CD4-positive, alpha-beta memory T cell (primary cell): Measurements from ENCODE around the gene TUT1. TPM values are rescaled to one million over a fixed set of nuclear protein-coding genes. Genes with fewer than 3 reads are reported as not detected.
A peak's percentile ranks its signal among the peaks of the same experiment; 100 is the strongest.

Experiments
- CTCF ChIA-PET: fragments of 350-600 bp; sonication (Branson Sonifier 250); formaldehyde crosslinking; loops from one replicate; lab custom pipeline; 2021; ENCODE audit warnings: inconsistent platforms; ENCODE audit not compliant: partially characterized antibody; lab: Charles Lee
- POLR2A ChIA-PET: fragments of 350-600 bp; sonication (Branson Sonifier 250); formaldehyde crosslinking; loops from one replicate; lab custom pipeline; 2021; ENCODE audit not compliant: partially characterized antibody; lab: Charles Lee
- DNase-seq, 5 donors: peaks; one replicate each; pipeline versions ENCODE4 v3.0.0 to v3.0.0-alpha.2; 2020 to 2022; ENCODE audit warnings: mixed read lengths in 1 of 5
- H3K27ac ChIP-seq: one replicate; pipeline ENCODE4 v1.7.0; 2013; ENCODE audit warnings: low read depth, low read length
- H3K27me3 ChIP-seq: 2 replicates; pipeline ENCODE4 v1.7.0; 2013; ENCODE audit warnings: mild to moderate bottlenecking, low read length, moderate library complexity; ENCODE audit not compliant: insufficient read depth
- H3K36me3 ChIP-seq: 2 replicates; pipeline ENCODE4 v1.7.0; 2013; ENCODE audit warnings: mild to moderate bottlenecking, low read length, moderate library complexity; ENCODE audit not compliant: insufficient read depth
- H3K4me1 ChIP-seq: 2 replicates; pipeline ENCODE4 v1.7.0; 2013; ENCODE audit warnings: mild to moderate bottlenecking, low read length, moderate library complexity; ENCODE audit not compliant: insufficient read depth
- H3K4me3 ChIP-seq, 2 donors: one replicate each; pipeline ENCODE4 v1.7.0; 2013; ENCODE audit warnings: low read length in 2 of 2, mild to moderate bottlenecking in 1 of 2
- H3K9me3 ChIP-seq, 2 donors: one replicate each; pipeline ENCODE4 v1.7.0; 2013; ENCODE audit warnings: low read length in 2 of 2, control low read depth in 1 of 2; ENCODE audit not compliant: control insufficient read depth in 1 of 2
- H3K27ac Mint-ChIP-seq, 7 donors: one replicate each; pipeline ENCODE4 v1.8.0; 2020 to 2021; ENCODE audit warnings: mixed read lengths in 7 of 7, mild to moderate bottlenecking in 6 of 7, inconsistent platforms in 3 of 7, moderate library complexity in 3 of 7
- H3K27me3 Mint-ChIP-seq, 2 donors: one replicate each; pipeline ENCODE4 v1.8.0; 2020 to 2021; ENCODE audit warnings: mixed read lengths in 2 of 2
- H3K36me3 Mint-ChIP-seq, 2 donors: one replicate each; pipeline ENCODE4 v1.8.0; 2020 to 2021; ENCODE audit warnings: mixed read lengths in 2 of 2, inconsistent platforms in 1 of 2, mild to moderate bottlenecking in 1 of 2
- H3K4me1 Mint-ChIP-seq, 4 donors: one replicate each; pipeline ENCODE4 v1.8.0; 2020 to 2021; ENCODE audit warnings: mixed read lengths in 4 of 4, mild to moderate bottlenecking in 1 of 4
- H3K4me3 Mint-ChIP-seq, 8 donors: one replicate each; pipeline ENCODE4 v1.8.0; 2020 to 2021; ENCODE audit warnings: mixed read lengths in 8 of 8, mild to moderate bottlenecking in 7 of 8, moderate library complexity in 6 of 8, inconsistent platforms in 3 of 8
- H3K9me3 Mint-ChIP-seq, 8 donors: one replicate each; pipeline ENCODE4 v1.8.0; 2020 to 2021; ENCODE audit warnings: mixed read lengths in 8 of 8, mild to moderate bottlenecking in 5 of 8, inconsistent platforms in 3 of 8, moderate library complexity in 1 of 8
- intact Hi-C: fragments of 100-400 bp; cut with micrococcal nuclease; formaldehyde crosslinking; loops from one replicate; pipeline ENCODE4 v1.15.1; 2023
- polyA plus RNA-seq, 2 donors: library from polyadenylated mRNA; unstranded; fragments of 300-500 nt; fragmentation: Illumina TruSeq; gene quantifications; one replicate each; pipeline ENCODE4 v1.2.3, GENCODE V29; 2021
- total RNA-seq, 2 experiments: library from RNA; stranded (reverse); gene quantifications; one replicate each; pipeline ENCODE4 v1.2.3, GENCODE V29; 2021

TUT1 gene
- total and polyA plus RNA-seq, 4 experiments from 2014 or later = 14.6 to 38.1 (median 28.7) TPM

DNA sequence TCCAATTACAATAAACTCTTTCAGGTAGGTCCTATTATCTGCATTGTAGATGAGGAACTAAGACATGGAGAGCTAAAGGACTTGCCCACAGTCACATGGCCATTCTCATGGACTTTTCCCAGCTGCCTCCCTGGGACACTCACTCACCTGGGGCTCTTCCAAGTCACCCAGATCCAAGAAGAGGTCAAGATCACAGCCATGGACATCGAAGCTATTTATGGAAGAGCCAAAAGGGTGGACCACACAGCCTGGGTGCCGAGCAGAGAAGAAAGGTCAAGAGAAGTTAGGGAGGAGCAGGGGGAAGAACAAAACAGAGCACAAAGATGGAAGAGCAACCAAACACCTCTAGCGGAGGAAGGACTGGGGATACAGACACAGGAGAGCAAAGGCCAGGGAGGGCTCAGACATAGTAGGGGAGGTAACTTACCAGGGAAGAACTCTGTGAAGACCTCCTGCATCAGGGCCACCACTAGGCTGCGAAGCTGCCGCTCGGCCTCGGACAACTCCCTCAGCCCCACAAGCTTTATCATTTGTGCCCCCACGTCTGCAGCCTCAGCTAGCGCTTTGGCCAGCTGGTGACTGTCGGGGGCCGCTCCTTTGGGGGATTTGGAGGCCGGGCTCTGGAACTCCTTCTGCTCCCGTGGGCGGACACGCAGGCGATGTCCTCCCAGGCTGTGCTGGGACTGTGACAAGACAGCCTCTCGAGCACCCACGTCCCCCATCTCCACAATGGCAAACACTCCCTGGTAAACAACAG, 10.2 kb downstream of the TUT1 start:
- Histone ChIP-seq H3K4me1 (no peaks in the 10 kb centered on the region), H3K27ac (no peak overlapping the region), H3K4me3 (no peak overlapping the region), H3K36me3 (peaks cover 45% of the 10 kb centered on the region), H3K27me3 (no peaks in the 10 kb centered on the region), H3K9me3 (no peaks in the 10 kb centered on the region)
- DNase-seq = no peak
- peaks cover 18 to 31% of the 10 kb centered on the region in 2 donors for H3K36me3 Mint-ChIP-seq
- POLR2A ChIA-PET = no interaction called here
- CTCF ChIA-PET = interaction anchor here (0.6 to 1.4 kb wide), 3 partner anchors 8 to 29 kb away, joined by 3 to 4 read pairs (median 3); no protein-coding TSS in a partner anchor
- H3K27me3 Mint-ChIP-seq = no peaks in the 10 kb centered on the region
- intact Hi-C loops = no loop called here
- H3K4me1 Mint-ChIP-seq = peaks cover 0 to 7% (median 6%) of the 10 kb centered on the region in 4 donors
- peak overlapping the region in 2 of 7 donors; percentile 57 to 60 for H3K27ac Mint-ChIP-seq
- no peak overlapping the region for H3K4me3 Mint-ChIP-seq
- no peaks in the 10 kb centered on the region for H3K9me3 Mint-ChIP-seq

DNA sequence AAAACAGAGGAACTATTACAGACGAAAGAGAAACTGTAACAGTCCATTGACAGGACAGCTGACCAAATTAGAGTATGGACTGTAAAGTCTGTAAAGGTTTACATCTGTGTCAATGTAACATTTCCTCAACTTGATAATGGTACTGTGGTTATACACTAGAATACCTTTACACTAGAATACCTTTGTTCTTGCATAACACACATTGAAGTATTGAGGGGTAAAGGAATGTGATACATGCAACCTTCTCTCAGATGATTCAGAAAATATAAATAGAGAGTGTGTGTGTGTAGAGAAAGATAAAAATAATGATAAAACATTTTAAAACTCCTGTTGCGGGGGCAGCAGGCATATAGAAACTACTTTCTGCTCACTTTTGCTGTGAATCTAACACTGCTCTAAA, 12.1 kb downstream of the TUT1 start:
- Mint-ChIP-seq H3K9me3 (no peaks in the 10 kb centered on the region), H3K4me3 (no peak overlapping the region), H3K36me3 (peaks cover 18 to 38% of the 10 kb centered on the region in 2 donors), H3K27me3 (no peaks in the 10 kb centered on the region), H3K27ac (no peak overlapping the region), H3K4me1 (peaks cover 9 to 19% (median 13%) of the 10 kb centered on the region in 4 donors)
- POLR2A ChIA-PET = interaction anchor here (1.0 to 3.2 kb wide), 3 partner anchors 12 to 130 kb away, joined by 3 to 15 read pairs (median 6); partner anchors contain the start of genes C11orf98, CSKMT and TUT1
- intact Hi-C loops = no loop called here
- Histone ChIP-seq H3K27me3 (no peaks in the 10 kb centered on the region), H3K9me3 (no peaks in the 10 kb centered on the region), H3K4me1 (peaks cover 11% of the 10 kb centered on the region), H3K4me3 (no peak overlapping the region), H3K27ac (no peak overlapping the region), H3K36me3 (peaks cover 40% of the 10 kb centered on the region)
- DNase-seq = no peak
- CTCF ChIA-PET = interaction anchor here (1.2 to 1.6 kb wide), 3 partner anchors 12 to 155 kb away, joined by 3 to 6 read pairs (median 3); partner anchors contain the start of gene TUT1

GRCh38 chr11:62578541-62578940, 12.8 kb downstream of the TUT1 start:
- DNase-seq = no peak
- peak overlapping the region in 1 of 7 donors; percentile 53 for H3K27ac Mint-ChIP-seq
- no peaks in the 10 kb centered on the region for H3K27me3 Mint-ChIP-seq
- no peak overlapping the region for H3K4me3 Mint-ChIP-seq
- Histone ChIP-seq H3K36me3 (peaks cover 38% of the 10 kb centered on the region), H3K27me3 (no peaks in the 10 kb centered on the region), H3K27ac (no peak overlapping the region), H3K4me3 (no peak overlapping the region), H3K9me3 (no peaks in the 10 kb centered on the region), H3K4me1 (peaks cover 12% of the 10 kb centered on the region)
- H3K9me3 Mint-ChIP-seq = no peaks in the 10 kb centered on the region
- H3K36me3 Mint-ChIP-seq = peaks cover 18 to 41% of the 10 kb centered on the region in 2 donors
- peaks cover 12 to 22% (median 15%) of the 10 kb centered on the region in 4 donors for H3K4me1 Mint-ChIP-seq
- intact Hi-C loops = no loop called here
- POLR2A ChIA-PET = interaction anchor here (1.0 to 3.2 kb wide), 3 partner anchors 13 to 130 kb away, joined by 3 to 15 read pairs (median 6); partner anchors contain the start of genes C11orf98, CSKMT and TUT1
- CTCF ChIA-PET = interaction anchor here (1.2 to 1.6 kb wide), 4 partner anchors 13 to 191 kb away, joined by 3 to 6 read pairs (median 4); partner anchors contain the start of gene TUT1

DNA sequence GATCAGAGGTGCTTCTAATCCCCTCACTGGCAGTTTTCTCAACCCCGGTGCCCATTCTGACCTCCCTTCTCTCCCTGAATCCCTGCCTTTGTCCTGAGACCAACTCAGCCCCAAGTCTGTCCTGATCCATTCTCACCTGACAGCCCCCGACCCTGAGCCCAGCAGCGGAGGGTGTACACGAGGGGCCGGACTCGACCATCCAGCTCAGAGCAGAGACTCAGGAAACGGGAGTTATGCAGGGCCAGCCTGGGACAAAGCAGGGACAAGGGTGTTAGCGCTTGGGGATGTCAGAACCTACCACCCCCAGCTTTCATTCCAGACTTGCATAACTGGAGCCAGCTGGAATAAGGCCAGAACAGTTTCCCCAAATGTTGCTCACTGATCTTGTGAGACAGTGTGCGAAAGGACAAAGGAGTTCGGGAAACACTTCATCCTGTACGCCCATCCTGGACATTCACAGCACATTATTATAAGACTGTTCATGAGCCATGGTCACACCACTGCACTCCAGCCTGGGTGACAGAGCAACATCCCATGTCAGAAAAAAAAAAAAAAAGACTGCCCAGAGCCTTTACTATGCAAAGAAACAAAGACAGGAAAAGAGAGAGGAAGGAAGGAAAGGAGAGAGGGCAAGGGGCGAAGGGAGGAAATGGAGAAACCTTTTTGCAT, 14.1 kb downstream of the TUT1 start:
- no peaks in the 10 kb centered on the region for H3K27me3 Mint-ChIP-seq
- H3K9me3 ChIP-seq = no peaks in the 10 kb centered on the region
- H3K4me1 ChIP-seq = peaks cover 21% of the 10 kb centered on the region
- H3K27ac Mint-ChIP-seq = peak overlapping the region in 1 of 7 donors; percentile 52
- H3K36me3 Mint-ChIP-seq = peaks cover 24 to 54% of the 10 kb centered on the region in 2 donors
- no peak overlapping the region for H3K27ac ChIP-seq
- H3K27me3 ChIP-seq = no peaks in the 10 kb centered on the region
- peaks cover 36% of the 10 kb centered on the region for H3K36me3 ChIP-seq
- intact Hi-C loops = no loop called here
- H3K4me3 ChIP-seq = no peak overlapping the region
- H3K4me3 Mint-ChIP-seq = no peak overlapping the region
- peaks cover 20 to 34% (median 26%) of the 10 kb centered on the region in 4 donors for H3K4me1 Mint-ChIP-seq
- DNase-seq = no peak
- ChIA-PET CTCF (interaction anchor here (1.2 to 1.8 kb wide), 4 partner anchors 17 to 192 kb away, joined by 3 to 4 read pairs (median 4); no protein-coding TSS in a partner anchor), POLR2A (interaction anchor here (0.5 to 5.4 kb wide), 5 partner anchors 14 to 126 kb away, joined by 3 to 114 read pairs (median 4); partner anchors contain the start of genes C11orf98, CSKMT, MTA2 and TUT1)
- no peaks in the 10 kb centered on the region for H3K9me3 Mint-ChIP-seq

DNA sequence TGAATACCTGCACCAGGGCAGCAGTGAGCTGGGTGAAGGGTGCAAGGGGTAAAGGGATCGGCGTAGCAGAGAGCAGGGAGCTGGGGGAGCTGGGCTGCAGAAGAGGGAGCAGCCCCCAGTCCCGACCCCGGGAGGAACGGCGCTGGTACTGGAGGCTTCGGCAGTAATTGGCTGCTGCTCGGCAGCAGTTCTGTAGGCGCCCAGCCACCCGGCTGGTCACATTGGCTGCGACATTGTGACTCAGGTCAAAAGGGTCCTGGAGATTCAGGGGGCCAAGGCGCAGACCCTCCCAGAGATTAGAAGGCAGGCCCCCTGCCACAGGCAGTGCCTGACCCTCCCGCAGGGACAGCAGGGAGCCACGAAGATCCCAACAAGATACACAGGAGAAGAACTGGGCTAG, 15.5 kb downstream of the TUT1 start:
- Mint-ChIP-seq H3K4me1 (peaks cover 26 to 47% (median 36%) of the 10 kb centered on the region in 4 donors), H3K9me3 (no peaks in the 10 kb centered on the region), H3K4me3 (peak overlapping the region in 4 of 8 donors; percentile 81 to 98 (median 95)), H3K27me3 (no peaks in the 10 kb centered on the region), H3K36me3 (peaks cover 34 to 59% of the 10 kb centered on the region in 2 donors), H3K27ac (peak overlapping the region in 3 of 7 donors; percentile 27 to 77 (median 60))
- Histone ChIP-seq H3K27ac (no peak overlapping the region), H3K9me3 (no peaks in the 10 kb centered on the region), H3K4me1 (peaks cover 34% of the 10 kb centered on the region), H3K36me3 (peaks cover 42% of the 10 kb centered on the region), H3K27me3 (no peaks in the 10 kb centered on the region), H3K4me3 (no peak overlapping the region)
- ChIA-PET POLR2A (interaction anchor here (1.6 to 5.4 kb wide), 5 partner anchors 16 to 265 kb away, joined by 4 to 114 read pairs (median 25); partner anchors contain the start of genes C11orf98, CSKMT, INTS5 and TUT1), CTCF (interaction anchor here (1.8 to 2.8 kb wide), 5 partner anchors 12 to 151 kb away, joined by 4 to 15 read pairs (median 7); partner anchors contain the start of gene TUT1)
- DNase-seq = no peak
- intact Hi-C loops = loop anchor here (2.0 kb wide), 2 partner anchors 37 to 305 kb away; partner anchors contain the start of genes EML3, ROM1 and SLC3A2

DNA sequence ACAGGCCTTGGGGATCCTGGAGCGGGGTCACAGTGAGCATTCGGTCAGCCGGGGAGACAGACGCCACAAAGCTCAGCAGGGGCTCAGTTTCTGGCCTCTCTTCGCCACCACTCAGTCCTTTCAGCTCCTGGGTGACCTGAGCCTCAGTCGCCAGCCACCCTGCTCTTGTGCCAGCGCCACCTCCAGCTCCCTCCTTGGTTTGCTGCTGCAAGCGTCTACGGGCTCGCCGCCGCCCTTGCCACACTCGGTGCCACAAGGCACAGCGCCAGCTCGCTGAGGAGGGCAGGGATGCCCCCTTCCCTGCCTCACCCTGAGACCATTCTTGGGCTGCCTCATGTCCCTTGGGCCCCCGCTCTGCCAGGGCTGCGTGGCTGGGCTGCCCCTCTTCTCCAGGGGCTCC, 16.2 kb downstream of the TUT1 start:
- ChIA-PET POLR2A (interaction anchor here (1.6 to 6.6 kb wide), 12 partner anchors 13 to 307 kb away, joined by 7 to 120 read pairs (median 21); partner anchors contain the start of genes AHNAK, C11orf98, CSKMT and INTS5), CTCF (interaction anchor here (0.7 to 2.8 kb wide), 5 partner anchors 13 to 151 kb away, joined by 3 to 15 read pairs (median 7); partner anchors contain the start of genes C11orf98 and TUT1)
- Histone ChIP-seq H3K27me3 (no peaks in the 10 kb centered on the region), H3K36me3 (peaks cover 47% of the 10 kb centered on the region), H3K4me1 (peaks cover 38% of the 10 kb centered on the region), H3K4me3 (peak overlapping the region in 1 of 2 donors; percentile 89), H3K9me3 (no peaks in the 10 kb centered on the region), H3K27ac (no peak overlapping the region)
- H3K4me1 Mint-ChIP-seq = peaks cover 29 to 53% (median 40%) of the 10 kb centered on the region in 4 donors
- peak overlapping the region in 5 of 7 donors; percentile 94 to 98 (median 95) for H3K27ac Mint-ChIP-seq
- H3K27me3 Mint-ChIP-seq = no peaks in the 10 kb centered on the region
- H3K36me3 Mint-ChIP-seq = peaks cover 36 to 62% of the 10 kb centered on the region in 2 donors
- no peaks in the 10 kb centered on the region for H3K9me3 Mint-ChIP-seq
- no peak for DNase-seq
- intact Hi-C loops = loop anchor here (2.0 kb wide), 2 partner anchors 38 to 306 kb away; partner anchors contain the start of genes EML3, ROM1 and SLC3A2
- H3K4me3 Mint-ChIP-seq = peak overlapping the region in 7 of 8 donors; percentile 92 to 98 (median 98)
